WTC11 (cell line): ENCODE results near the gene PLS1.

Source experiments
- KAT7 ChIP-seq: sonication (generic); formaldehyde crosslinking; IDR thresholded peaks from 2 replicates; pipeline ENCODE4 v1.8.1; 2023; ENCODE audit warnings: missing genetic modification reagents, mild to moderate bottlenecking, borderline replicate concordance
- TF ChIP-seq, protein P1 (sequence below): fragments of 200-600 bp; IDR thresholded peaks from 2 replicates; pipeline ENCODE4 v1.8.0; 2022; ENCODE audit warnings: antibody characterized with exemption

GRCh38 chr3:142609136-142609535 is 12.9 kb downstream of the PLS1 start:
- TF ChIP-seq, protein P1, sequence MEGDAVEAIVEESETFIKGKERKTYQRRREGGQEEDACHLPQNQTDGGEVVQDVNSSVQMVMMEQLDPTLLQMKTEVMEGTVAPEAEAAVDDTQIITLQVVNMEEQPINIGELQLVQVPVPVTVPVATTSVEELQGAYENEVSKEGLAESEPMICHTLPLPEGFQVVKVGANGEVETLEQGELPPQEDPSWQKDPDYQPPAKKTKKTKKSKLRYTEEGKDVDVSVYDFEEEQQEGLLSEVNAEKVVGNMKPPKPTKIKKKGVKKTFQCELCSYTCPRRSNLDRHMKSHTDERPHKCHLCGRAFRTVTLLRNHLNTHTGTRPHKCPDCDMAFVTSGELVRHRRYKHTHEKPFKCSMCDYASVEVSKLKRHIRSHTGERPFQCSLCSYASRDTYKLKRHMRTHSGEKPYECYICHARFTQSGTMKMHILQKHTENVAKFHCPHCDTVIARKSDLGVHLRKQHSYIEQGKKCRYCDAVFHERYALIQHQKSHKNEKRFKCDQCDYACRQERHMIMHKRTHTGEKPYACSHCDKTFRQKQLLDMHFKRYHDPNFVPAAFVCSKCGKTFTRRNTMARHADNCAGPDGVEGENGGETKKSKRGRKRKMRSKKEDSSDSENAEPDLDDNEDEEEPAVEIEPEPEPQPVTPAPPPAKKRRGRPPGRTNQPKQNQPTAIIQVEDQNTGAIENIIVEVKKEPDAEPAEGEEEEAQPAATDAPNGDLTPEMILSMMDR = no peak
- TF ChIP-seq KAT7 = no peak
